Renal cortical epithelial cell (primary cell): ENCODE measurements around the gene OR4K1. TPM values are rescaled to one million over a fixed set of nuclear protein-coding genes. Genes with fewer than 3 reads are reported as not detected.
"Not testable (repeated sequence)": the region's sequence is repeated elsewhere in the genome, so short reads cannot be mapped to it uniquely, and the experiment has no call there.

Experiments used
- DNase-seq: peaks from one replicate; pipeline ENCODE4 v3.0.0-alpha.2; 2011; ENCODE audit warnings: low read depth
- total RNA-seq: library from RNA; depleted of rRNA; stranded (reverse); fragments of >200 nt; gene quantifications from 2 replicates; pipeline ENCODE4 v1.2.3, GENCODE V29; 2014

OR4K1 gene, protein sequence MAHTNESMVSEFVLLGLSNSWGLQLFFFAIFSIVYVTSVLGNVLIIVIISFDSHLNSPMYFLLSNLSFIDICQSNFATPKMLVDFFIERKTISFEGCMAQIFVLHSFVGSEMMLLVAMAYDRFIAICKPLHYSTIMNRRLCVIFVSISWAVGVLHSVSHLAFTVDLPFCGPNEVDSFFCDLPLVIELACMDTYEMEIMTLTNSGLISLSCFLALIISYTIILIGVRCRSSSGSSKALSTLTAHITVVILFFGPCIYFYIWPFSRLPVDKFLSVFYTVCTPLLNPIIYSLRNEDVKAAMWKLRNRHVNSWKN
- total RNA-seq: not detected in 2 replicates

GRCh38 chr14:19930617-19931016, at the start of gene OR4K1:
Gene OR4K1, plus strand, starts transcription at chr14:19930917. Its CDS starts 4,750 bp downstream, at chr14:19935667.
- no peak for DNase-seq

DNA sequence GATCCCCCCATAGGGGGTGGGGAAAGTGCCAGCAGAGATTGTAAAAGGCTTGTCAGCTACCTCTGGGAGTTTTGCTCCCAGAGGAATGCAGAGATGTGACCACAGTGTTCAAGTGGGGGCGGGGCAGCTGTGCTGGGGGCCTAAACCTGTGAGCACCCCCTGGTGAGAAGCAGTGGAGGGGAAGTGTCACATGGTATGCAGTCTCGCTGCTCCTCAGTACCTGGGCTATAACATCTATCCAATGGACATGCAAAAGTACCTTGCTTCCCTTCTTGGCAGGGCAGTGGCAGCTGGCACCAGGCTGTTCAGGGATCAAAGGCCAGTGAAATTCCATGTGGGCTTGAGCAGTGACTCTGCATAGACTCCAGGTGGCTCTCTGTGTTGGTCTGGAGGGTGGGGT, 35.4 kb upstream of the OR4K1 start:
- no peak for DNase-seq

GRCh38 chr14:19900999-19901398, 29.7 kb upstream of the OR4K1 start:
- no peak for DNase-seq

GRCh38 chr14:19902409-19902808, 28.3 kb upstream of the OR4K1 start:
- DNase-seq: no peak

GRCh38 chr14:19906665-19907064, 24.1 kb upstream of the OR4K1 start:
- DNase-seq: no peak

- no peak for DNase-seq
Measured at GRCh38 chr14:19911114-19911513, 19.6 kb upstream of the OR4K1 start.

DNA sequence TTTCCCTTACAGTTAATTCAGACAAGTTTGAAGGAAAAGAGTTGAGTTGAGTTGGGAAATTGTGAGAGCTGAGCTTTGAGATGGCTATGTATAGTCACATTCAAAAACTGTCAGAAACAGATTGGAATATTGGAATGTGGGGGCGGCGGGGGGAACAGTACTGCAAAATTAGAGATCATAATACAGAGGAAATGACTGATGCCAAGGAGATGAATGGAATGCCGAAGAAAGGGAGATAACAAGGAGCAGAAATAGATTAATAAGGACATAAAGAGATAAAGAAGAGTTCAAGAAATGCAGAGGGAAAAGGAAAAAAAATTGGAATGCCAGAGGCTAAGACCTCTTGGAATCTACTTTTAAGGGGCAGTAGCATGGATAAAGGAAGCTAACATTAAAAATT, 13.5 kb upstream of the OR4K1 start:
- DNase-seq: no peak

DNA sequence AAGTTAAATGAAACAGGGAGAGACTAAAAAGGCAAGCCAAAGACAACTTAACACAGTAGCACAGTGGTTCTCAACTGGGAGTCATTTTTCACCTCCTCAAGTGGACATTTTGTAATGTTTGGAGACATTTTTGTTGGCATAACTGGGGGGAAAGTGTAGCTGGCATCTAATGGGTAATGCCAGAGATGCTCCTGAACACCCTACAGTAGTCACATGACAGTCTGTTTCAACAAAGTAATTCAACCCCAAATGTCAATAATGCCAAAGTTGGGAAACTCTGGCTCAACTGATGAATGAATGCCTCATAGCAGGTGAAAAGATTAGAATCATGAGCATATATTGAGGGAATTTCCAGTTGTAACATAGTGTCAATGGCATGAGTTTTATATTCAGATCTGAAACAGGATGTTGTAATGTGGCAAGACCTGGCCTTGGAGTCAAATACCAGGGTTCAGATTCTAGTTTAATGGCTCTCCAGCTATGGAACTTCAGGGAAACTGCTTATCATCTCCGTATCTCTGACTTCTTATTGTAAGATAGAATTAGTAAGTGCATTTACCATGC, 12.7 kb upstream of the OR4K1 start:
- DNase-seq: no peak

DNA sequence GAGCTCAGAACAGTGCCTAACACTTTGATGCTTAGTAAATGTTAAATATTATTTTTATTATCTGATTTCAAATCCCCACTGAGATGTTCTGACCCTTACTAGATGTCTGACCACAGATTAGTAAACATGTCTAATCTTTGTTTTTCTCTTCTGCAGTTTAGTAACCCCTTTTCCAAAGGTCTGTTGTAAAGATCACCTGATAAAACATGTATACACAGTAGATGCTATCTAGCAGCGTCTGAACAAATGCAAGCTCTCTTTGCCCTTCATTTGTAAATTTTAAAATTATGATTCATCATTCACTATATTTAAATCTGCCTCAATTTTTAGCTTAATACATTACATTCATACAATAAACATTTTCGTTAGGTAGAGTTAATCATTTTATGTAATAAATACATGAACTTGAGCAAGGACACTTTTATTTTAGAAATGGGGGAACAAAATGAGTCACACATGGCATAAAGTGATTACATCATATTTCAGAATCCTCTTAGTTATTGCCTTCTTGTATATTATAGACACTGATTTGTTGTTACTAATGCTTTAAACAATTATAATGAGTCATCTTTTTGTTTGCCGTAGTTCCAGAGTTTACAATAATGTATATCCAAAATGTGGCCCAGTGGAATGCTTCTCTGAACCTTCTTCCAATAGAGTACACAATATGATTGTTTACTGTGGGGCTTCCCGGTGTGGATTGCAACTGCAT, 12.0 kb upstream of the OR4K1 start:
- DNase-seq: no peak

- no peak for DNase-seq
Measured at GRCh38 chr14:19920021-19920657, 10.6 kb upstream of the OR4K1 start, which contains the start of gene OR4K5. Gene OR4K5, plus strand, starts transcription at chr14:19920607. Its CDS starts 0 bp downstream, at chr14:19920607.

- no peak for DNase-seq
Measured at GRCh38 chr14:19941668-19942067, 11.0 kb downstream of the OR4K1 start.

DNA sequence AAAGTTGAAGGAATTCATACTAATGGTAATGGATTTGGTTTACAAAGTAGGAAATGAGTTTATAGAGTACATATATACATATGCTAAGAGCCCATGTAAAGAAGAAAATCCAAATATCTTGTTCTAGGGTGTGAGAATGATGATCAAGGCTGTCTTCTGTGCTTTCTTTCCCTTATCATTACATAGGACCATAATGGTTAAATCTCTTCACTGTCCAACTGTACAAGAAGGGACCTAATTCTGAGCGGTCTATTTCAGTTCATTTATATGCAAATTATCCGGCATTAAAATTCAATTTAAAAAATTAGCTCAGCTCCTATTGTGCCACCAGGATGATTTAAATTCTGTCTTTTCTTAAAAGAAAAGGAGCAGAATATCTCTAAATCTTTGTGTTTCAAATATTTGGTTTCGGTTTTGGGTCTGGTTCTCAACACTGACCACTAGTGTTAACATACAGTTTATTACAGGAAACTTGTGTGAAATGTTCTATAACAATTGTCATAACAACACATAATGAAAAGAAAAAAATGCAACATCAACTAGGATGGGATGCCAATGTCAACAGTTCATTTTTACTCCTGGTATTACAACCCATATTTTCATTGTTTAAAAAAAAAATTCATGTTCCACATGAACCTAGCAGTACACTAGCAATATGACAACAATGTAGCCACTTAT, 16.8 kb downstream of the OR4K1 start:
- DNase-seq: no peak

- no peak for DNase-seq
Measured at GRCh38 chr14:19949218-19949617, 18.5 kb downstream of the OR4K1 start.

- DNase-seq: not testable (repeated sequence)
Measured at GRCh38 chr14:19969735-19970134, 39.0 kb downstream of the OR4K1 start.

DNA sequence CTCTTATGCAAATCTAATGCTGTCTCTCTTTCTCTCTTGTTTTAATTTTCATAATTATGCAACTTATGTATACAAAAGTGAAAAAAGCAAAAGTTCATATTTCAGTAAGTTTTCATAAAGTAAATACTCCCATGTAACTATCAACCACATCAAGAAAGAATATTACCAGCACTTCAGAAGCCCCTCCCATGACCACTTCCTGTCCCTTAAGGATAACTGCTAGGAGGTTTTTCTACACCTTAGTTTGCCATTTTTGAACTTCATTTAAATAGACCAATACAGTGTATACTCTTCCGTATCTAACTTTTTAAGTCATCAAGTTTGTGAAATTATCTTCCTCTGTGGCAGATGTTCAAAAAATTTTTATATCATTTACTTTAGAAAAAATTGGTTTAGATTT, 44.1 kb downstream of the OR4K1 start:
- no peak for DNase-seq

GRCh38 chr14:19975291-19975690, 44.6 kb downstream of the OR4K1 start, which contains the start of gene OR4K15:
Gene OR4K15, plus strand, starts transcription at chr14:19975591. Its CDS starts 0 bp downstream, at chr14:19975591.
- DNase-seq: no peak

Other genes starting within 250 kb of the OR4K1 start
- not detected in 2 replicates for gene OR11H2, start 217.0 kb upstream of the OR4K1 start, total RNA-seq
- gene OR4Q3, start 187.3 kb upstream of the OR4K1 start, total RNA-seq: not detected in 2 replicates
- not detected in 2 replicates for gene OR4M1, start 157.4 kb upstream of the OR4K1 start, total RNA-seq
- gene OR4N2, start 127.1 kb upstream of the OR4K1 start, total RNA-seq: not detected in 2 replicates
- not detected in 2 replicates for gene OR4K2, start 55.8 kb upstream of the OR4K1 start, total RNA-seq
- not detected in 2 replicates for gene OR4K5, start 10.3 kb upstream of the OR4K1 start, total RNA-seq
- gene OR4K15, start 44.7 kb downstream of the OR4K1 start, total RNA-seq: not detected in 2 replicates
- gene OR4Q2, start 71.2 kb downstream of the OR4K1 start, total RNA-seq: not detected in 2 replicates
- gene OR4K14, start 88.4 kb downstream of the OR4K1 start, total RNA-seq: not detected in 2 replicates
- gene OR4K13, start 105.1 kb downstream of the OR4K1 start, total RNA-seq: not detected in 2 replicates
- gene OR4L1, start 129.1 kb downstream of the OR4K1 start, total RNA-seq: not detected in 2 replicates
- gene OR4K17, start 179.8 kb downstream of the OR4K1 start, total RNA-seq: not detected in 2 replicates
- not detected in 2 replicates for gene OR4N5, start 207.9 kb downstream of the OR4K1 start, total RNA-seq